HPDE6-E6E7 (cell line): ENCODE results near the gene LACTB.

ENCODE experiments used
- DNase-seq: peaks from one replicate; pipeline ENCODE4 v3.0.0; 2011; ENCODE audit warnings: missing footprints; ENCODE audit errors: extremely low spot score

Gene LACTB

GRCh38 chr15:63126726-63127125 is 5.1 kb downstream of the LACTB start:
- no peak for DNase-seq

DNA sequence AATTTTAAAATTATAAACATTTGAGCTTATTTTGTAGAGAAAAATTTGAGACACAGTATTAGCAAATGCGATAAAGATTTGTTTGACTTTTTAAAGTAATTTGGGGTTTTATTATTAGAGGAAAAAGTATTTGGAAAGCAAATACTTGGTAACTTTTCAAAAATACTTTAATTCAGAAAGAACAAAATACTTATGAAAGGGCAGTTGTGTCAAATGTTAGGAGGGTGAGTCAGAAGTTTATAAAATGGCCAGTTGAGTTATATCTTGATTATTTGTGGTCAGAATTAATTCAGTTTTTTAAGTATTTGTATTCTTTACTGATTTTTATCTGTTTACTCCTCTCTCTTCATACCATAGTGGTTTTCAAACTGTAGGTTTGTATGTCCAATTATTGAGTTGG is 12.1 kb downstream of the LACTB start:
- no peak for DNase-seq

- DNase-seq, result no peak
Observed at GRCh38 chr15:63134245-63134985, 12.8 kb downstream of the LACTB start.

GRCh38 chr15:63135281-63135680 is 13.6 kb downstream of the LACTB start:
- no peak for DNase-seq

DNA sequence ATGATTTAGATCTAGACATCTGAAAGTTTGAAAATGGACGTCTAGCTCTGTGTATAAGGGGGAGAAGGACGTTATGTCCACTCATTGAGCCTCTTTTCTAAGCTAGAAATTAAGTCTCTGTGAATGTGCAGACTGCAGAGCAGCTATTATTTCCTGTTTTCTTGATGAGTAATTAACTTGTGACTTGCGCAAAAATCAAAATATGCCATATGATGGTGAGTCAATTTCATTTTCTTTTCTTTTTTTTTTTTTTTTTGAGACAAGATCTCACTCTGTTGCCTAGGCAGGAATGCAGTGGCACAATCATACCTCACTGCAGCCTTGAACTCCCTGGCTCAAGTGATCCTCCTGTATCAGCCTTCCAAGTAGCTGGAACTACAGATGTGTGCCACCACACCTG is 14.1 kb downstream of the LACTB start:
- DNase-seq, result peak; percentile 53

GRCh38 chr15:63136742-63137141 is 15.1 kb downstream of the LACTB start:
- DNase-seq, result no peak

GRCh38 chr15:63140936-63141335 is 19.3 kb downstream of the LACTB start:
- no peak for DNase-seq

GRCh38 chr15:63145426-63145825 is 23.8 kb downstream of the LACTB start:
- DNase-seq, result no peak

DNA sequence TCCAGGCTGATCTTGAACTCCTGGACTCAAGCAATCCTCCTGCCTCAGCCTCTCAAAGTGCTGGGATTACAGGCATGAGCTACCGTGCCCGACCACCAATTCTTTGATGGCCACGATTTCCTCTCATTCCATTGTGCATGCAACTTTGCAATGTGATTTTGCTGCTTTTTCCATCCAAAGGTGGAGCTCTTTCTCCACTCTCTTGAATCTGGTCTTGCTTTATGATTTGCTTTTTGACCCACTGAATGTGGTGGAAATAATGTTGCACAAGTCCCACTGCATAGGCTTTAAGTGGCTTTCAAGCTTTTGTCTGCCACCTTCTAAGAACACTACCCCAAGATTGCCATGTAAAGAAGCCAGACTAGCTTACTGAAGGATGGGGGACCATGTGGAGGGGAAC is 25.0 kb downstream of the LACTB start:
- DNase-seq, result no peak

- no peak for DNase-seq
Observed at GRCh38 chr15:63151665-63152064, 30.0 kb downstream of the LACTB start.

DNA sequence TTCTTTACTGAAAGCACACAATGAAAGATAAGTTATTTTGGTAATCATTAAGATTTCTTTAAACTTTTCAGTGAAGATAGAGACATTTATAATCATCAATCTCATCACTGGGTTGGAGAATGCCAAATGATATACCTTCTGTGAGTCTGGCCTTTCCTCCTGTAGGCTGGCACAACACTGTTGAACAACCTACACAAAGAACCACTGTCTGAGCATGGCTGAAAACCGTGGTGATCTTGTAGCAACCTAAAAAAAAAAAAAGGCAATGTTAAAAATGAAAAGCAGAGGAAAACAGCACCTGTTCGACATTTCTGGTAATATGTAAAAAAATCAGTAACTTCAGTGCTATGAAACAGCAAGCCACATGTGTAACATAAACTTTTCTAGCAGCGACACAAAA is 33.8 kb downstream of the LACTB start:
- no peak for DNase-seq

DNA sequence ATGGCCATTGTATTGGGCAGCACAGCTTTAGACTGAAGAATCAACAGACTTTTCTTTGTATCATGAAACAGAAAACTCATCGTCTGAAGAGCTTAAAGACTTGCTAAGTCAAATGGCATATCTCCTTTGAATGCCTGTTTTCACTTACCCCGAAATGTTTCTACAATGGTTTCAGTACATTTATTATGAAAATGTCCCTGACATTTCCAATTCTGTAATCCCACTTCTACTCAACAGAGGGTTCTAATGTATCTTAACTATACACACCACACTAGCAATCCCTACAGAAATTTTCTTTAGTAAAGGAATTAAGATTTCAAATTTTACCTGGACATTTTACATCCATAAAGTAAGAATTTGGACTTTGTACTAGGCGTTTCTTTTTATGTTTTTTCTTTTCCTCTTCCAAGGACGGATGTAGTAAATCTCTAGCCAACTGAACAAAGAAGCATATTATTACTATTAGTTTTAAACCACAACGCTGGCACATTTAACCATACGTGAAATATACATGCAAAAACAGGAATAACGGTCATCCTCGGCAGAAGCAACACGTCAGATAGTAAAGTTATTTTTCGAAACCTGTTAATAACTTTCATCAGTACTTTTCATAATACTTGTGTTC is 34.5 kb downstream of the LACTB start:
- no peak for DNase-seq

DNA sequence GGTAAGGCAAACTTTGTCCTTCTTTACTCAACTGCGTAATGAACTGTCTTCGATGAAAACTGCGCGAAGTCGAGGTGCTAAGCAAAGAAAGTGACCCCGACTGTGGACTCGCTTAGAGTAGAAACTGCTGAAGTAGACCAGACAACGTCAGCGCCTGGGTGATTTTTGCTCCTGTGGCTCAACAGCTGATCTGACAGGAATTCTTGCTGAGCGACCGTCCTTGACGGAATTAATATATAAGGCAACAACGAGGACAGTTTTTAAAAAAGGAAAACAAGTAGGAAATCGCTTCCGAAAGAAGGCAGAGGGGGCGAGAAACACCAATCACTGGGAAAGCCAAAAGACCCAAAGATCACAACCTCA is 35.1 kb downstream of the LACTB start:
- DNase-seq, result no peak

- DNase-seq, result peak; percentile 92
Observed at GRCh38 chr15:63157118-63157843, 35.6 kb downstream of the LACTB start, which contains the start of gene RPS27L. Gene RPS27L, minus strand, starts transcription at chr15:63157477. Its CDS starts 72 bp downstream, at chr15:63157405.

GRCh38 chr15:63157891-63158431 is 36.3 kb downstream of the LACTB start:
- no peak for DNase-seq

- DNase-seq, result no peak
Observed at GRCh38 chr15:63160638-63161037, 39.0 kb downstream of the LACTB start.

DNA sequence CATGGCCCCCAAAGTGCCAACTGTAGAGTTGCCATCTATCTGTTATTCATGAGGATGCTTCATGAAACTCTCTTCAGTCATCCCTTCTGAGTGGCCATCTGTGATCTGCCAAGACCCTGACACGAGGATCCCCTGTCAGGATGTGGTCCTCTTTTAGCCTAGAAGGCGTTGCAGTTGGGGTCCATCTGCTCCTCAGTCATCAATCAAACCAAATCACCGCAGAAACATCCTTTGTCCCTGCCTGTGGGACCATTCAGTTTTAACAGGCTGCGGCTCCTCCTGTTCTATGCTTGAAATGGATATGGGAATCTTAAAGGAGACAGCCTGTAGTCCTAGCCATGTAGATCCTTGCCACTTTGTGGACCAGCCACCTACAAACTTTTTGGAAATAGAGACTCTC is 41.6 kb downstream of the LACTB start:
- no peak for DNase-seq

- no peak for DNase-seq
Observed at GRCh38 chr15:63165166-63165859, 43.7 kb downstream of the LACTB start.

- no peak for DNase-seq
Observed at GRCh38 chr15:63166219-63166618, 44.6 kb downstream of the LACTB start.

DNA sequence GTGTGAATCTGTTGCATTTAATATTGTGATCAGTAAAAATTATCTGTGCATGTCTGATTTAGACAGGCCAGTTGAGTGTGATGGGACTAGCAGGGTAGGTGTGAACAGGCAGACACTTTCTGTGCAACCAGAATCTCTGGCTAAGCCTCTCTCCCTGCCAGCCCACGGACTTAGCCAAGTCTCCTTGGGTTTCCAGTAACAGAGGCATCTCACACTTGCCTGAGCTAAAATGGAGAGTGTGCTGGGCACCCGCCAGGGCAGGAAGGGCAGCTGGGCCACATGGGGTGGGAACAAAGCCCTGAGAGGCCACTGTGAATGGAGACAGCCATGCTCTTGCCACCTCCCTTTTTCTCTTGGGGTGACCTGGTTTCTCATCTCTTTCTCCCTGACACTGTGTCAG is 48.1 kb downstream of the LACTB start:
- no peak for DNase-seq

GRCh38 chr15:63172376-63172775 is 50.7 kb downstream of the LACTB start:
- no peak for DNase-seq

DNA sequence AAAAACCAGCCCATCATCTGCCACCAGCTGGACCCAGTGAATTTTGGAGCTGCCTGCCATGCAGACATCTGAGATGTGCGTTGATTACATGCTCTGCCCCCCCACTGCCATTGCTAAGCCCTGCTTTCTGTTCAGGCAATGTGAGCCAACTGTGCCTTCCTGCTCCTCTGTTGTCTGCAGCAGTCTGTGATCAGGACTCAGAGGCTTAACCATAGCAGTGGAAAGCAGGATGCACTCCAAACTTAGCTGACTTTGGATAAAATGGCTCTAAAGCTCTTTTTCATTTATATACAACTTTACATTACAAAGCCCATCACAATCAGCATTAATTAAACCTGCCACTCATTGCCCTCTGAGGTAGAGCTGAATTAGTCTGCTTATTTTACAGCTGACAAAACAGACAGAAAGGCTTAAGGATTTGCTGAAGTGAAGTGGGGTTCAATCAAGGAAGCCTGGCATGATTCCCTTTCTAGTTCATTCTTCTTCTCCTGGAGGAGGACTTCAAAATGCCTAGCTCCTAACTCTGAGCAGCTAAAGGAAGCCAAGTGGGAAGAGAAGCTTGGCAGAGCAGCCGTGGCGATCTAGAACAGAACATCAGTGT is 51.3 kb downstream of the LACTB start:
- no peak for DNase-seq
